ENCODE data around the gene TUBGCP6.
A peak's percentile ranks its signal among the peaks of the same experiment; 100 is the strongest.

TUBGCP6 gene

DNA sequence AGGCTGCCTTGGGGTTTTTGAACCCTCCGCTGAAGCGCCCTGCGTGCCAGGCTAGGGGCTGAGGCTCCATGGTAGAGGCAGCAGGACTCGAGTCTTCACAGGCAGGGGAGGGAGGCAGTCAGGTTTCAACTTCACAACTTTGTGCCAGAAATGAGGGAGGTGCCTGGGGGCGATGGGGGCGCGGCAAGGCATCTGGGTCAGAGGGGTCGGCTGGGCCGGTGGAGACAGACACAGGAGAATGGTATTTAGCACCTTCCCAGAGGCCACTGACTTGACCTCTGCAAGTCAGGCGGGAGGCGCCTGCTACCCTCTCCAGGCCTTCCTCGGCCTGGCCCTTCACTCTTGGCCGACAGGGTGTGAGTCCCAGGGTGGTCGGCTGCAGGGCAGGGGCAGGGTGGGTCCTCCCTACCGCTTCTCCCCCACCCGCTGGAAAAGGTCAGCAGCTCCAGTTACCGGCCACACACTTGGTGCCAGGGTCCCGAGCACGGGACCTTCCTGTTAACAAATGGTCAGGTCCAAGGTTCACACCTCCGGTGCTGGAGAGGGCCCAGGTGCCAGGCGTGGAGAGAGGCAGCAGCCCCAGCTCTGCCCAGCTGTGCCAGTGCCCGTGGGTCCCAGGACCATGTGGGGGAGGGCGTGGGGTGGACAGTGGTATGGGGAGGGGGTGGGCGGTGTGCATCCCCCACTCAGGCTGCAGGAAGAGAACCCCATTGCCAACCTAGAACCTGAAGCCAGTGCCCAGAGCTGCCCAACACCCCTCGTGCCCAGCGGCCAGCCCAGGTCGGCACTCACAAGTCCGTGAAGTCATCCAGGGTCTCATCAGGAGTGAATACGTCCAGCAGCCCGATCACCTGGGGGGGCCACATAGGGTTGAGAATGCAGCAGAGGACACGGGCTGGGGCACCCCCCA lies 12.9 kb upstream of the TUBGCP6 start:
- Histone ChIP-seq H3K27ac (ENCODE audit: low read depth, low read length) (no peak overlapping the region), H3K4me3 (ENCODE audit: low read depth in 1 of 2, low read length in 2 of 2) (no peak overlapping the region), H3K9me3 (ENCODE audit: control insufficient read depth in 1 of 2, low read length in 2 of 2) (no peaks in the 10 kb centered on the region), H3K36me3 (ENCODE audit: control insufficient read depth in 1 of 2, insufficient read depth in 2 of 2, low read length in 2 of 2) (no peaks in the 10 kb centered on the region), H3K27me3 (ENCODE audit: control insufficient read depth in 1 of 2, insufficient read depth in 2 of 2, low read length in 2 of 2) (peaks cover 14 to 22% of the 10 kb centered on the region in 2 donors), H3K9ac (ENCODE audit: low read depth in 1 of 2, low read length in 2 of 2) (no peak overlapping the region), H3K4me1 (ENCODE audit: control insufficient read depth in 1 of 2, insufficient read depth in 2 of 2, low read length in 2 of 2) (peaks cover 8% of the 10 kb centered on the region in 2 donors)

DNA sequence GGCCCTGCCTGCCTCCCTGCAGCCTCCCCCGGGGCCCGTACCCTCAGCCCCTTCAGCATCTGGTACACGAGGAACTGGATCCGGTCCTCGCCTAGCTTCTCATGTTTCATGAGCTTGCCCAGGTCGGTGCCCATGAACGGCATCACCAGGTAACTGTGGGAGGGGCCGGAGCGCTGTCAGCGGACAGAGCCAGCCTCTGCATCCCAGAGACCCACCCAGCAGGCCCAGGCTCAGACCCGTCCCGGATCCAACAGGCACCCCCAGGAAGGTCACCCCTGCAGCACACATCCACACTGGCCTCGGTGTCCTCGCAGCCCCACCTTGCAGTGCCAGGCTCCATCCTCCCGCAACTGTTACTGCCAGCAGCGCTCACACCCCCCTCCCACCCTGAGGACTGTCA lies 12.2 kb upstream of the TUBGCP6 start:
- H3K9me3 ChIP-seq (ENCODE audit: control insufficient read depth in 1 of 2, low read length in 2 of 2) = no peaks in the 10 kb centered on the region
- no peak overlapping the region for H3K9ac ChIP-seq (ENCODE audit: low read depth in 1 of 2, low read length in 2 of 2)
- H3K36me3 ChIP-seq (ENCODE audit: control insufficient read depth in 1 of 2, insufficient read depth in 2 of 2, low read length in 2 of 2) = no peaks in the 10 kb centered on the region
- H3K4me3 ChIP-seq (ENCODE audit: low read depth in 1 of 2, low read length in 2 of 2) = no peak overlapping the region
- peaks cover 7 to 16% of the 10 kb centered on the region in 2 donors for H3K27me3 ChIP-seq (ENCODE audit: control insufficient read depth in 1 of 2, insufficient read depth in 2 of 2, low read length in 2 of 2)
- no peak overlapping the region for H3K27ac ChIP-seq (ENCODE audit: low read depth, low read length)
- H3K4me1 ChIP-seq (ENCODE audit: control insufficient read depth in 1 of 2, insufficient read depth in 2 of 2, low read length in 2 of 2) = peaks cover 5 to 8% of the 10 kb centered on the region in 2 donors

DNA sequence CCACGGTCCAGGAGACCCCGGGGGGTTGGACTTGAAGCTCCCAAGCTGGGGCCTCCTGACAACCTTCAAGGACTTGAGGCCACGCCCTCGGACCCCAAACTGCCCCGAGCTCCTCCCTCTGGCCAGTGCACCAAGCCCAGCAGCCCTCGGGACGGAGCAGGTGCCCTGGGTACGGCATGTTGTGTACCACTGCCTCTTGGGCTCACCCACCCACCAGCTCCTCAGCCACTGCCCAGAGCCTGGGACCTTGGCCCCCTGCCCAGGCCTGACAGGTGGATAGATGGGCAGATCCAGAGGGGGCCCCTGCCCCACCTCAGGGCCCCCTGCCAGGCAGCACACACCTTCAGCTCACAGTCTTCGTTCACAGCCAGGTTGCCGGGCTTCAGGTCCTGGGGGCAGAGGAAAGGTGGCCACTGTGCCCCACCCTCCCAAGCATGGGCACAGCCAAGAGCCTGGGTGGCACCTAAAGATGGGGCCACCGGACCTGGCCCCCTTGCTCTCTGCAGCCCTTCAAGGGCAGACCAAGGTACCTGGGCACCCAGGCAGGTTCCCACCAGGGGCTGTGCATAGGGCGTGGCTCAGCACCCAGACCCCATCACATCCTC lies 11.5 kb upstream of the TUBGCP6 start:
- Histone ChIP-seq H3K27me3 (ENCODE audit: control insufficient read depth in 1 of 2, insufficient read depth in 2 of 2, low read length in 2 of 2) (peaks cover 6 to 15% of the 10 kb centered on the region in 2 donors), H3K9ac (ENCODE audit: low read depth in 1 of 2, low read length in 2 of 2) (no peak overlapping the region), H3K9me3 (ENCODE audit: control insufficient read depth in 1 of 2, low read length in 2 of 2) (no peaks in the 10 kb centered on the region), H3K36me3 (ENCODE audit: control insufficient read depth in 1 of 2, insufficient read depth in 2 of 2, low read length in 2 of 2) (no peaks in the 10 kb centered on the region), H3K4me1 (ENCODE audit: control insufficient read depth in 1 of 2, insufficient read depth in 2 of 2, low read length in 2 of 2) (peaks cover 11 to 12% of the 10 kb centered on the region in 2 donors), H3K4me3 (ENCODE audit: low read depth in 1 of 2, low read length in 2 of 2) (no peak overlapping the region), H3K27ac (ENCODE audit: low read depth, low read length) (no peak overlapping the region)

DNA sequence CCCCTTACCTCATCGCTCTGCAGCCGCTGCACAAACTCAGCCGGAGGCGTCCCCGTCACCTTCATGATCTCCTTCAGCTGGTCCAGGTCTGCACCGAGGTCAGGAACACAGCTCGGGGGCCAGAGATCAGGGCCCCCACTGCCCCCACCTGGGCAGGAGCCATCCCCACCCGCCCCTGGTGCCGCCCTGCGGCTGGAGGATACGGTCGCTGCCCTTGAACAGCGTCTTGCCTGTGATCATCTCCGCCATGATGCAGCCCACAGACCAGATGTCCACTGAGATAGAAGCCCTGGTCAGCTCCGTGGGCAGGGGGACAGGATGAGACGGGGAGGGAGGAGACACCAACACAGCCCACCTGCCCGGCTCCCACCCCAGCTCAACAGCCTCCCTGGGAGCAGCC lies 10.8 kb upstream of the TUBGCP6 start:
- H3K36me3 ChIP-seq (ENCODE audit: control insufficient read depth in 1 of 2, insufficient read depth in 2 of 2, low read length in 2 of 2) = no peaks in the 10 kb centered on the region
- H3K9ac ChIP-seq (ENCODE audit: low read depth in 1 of 2, low read length in 2 of 2) = no peak overlapping the region
- H3K27me3 ChIP-seq (ENCODE audit: control insufficient read depth in 1 of 2, insufficient read depth in 2 of 2, low read length in 2 of 2) = peaks cover 3 to 12% of the 10 kb centered on the region in 2 donors
- H3K4me1 ChIP-seq (ENCODE audit: control insufficient read depth in 1 of 2, insufficient read depth in 2 of 2, low read length in 2 of 2) = peaks cover 10 to 12% of the 10 kb centered on the region in 2 donors
- no peak overlapping the region for H3K4me3 ChIP-seq (ENCODE audit: low read depth in 1 of 2, low read length in 2 of 2)
- no peaks in the 10 kb centered on the region for H3K9me3 ChIP-seq (ENCODE audit: control insufficient read depth in 1 of 2, low read length in 2 of 2)
- no peak overlapping the region for H3K27ac ChIP-seq (ENCODE audit: low read depth, low read length)

DNA sequence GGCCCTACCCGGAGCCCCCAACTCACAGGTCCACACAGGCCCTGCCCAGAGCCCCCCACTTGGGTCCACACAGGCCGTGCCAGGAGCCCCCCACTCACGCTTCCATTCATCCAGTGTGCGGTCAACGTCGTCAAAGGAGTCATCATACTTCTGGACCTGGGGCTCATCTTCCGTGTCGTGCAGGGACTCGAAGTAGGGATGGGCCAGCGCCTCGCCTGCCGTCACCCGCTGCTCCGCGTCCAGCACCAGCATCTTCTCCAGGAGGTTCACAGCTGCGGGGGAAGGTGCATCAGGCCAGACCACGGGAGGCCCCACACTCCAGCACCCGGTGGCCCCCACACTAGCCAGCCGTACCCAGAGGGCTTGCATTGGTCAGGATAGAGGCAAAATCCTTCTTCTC lies 10.3 kb upstream of the TUBGCP6 start:
- H3K4me1 ChIP-seq (ENCODE audit: control insufficient read depth in 1 of 2, insufficient read depth in 2 of 2, low read length in 2 of 2) = peaks cover 14 to 17% of the 10 kb centered on the region in 2 donors
- no peak overlapping the region for H3K4me3 ChIP-seq (ENCODE audit: low read depth in 1 of 2, low read length in 2 of 2)
- H3K9ac ChIP-seq (ENCODE audit: low read depth in 1 of 2, low read length in 2 of 2) = no peak overlapping the region
- H3K36me3 ChIP-seq (ENCODE audit: control insufficient read depth in 1 of 2, insufficient read depth in 2 of 2, low read length in 2 of 2) = no peaks in the 10 kb centered on the region
- peaks cover 0 to 6% of the 10 kb centered on the region in 2 donors for H3K27me3 ChIP-seq (ENCODE audit: control insufficient read depth in 1 of 2, insufficient read depth in 2 of 2, low read length in 2 of 2)
- H3K9me3 ChIP-seq (ENCODE audit: control insufficient read depth in 1 of 2, low read length in 2 of 2) = no peaks in the 10 kb centered on the region
- no peak overlapping the region for H3K27ac ChIP-seq (ENCODE audit: low read depth, low read length)

DNA sequence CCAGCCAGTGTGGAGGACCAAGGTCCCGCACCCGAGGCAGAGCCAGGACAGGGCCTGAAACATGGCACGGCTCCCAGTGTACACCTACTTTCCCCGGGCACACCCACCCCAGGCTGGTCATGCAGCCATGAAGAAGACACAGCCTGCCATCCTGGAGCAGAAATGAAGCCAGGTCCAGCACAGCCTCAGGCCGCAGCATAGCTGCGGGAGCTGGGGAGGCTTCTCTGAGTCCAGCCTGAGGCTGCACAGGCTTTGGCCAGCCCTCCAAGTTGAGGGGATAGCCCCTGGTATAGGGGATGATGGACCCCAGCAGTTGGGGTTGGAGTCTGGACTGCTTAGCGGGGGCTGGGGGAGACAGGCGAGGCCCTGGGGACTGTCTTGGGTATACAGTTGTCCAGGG lies 9.1 kb upstream of the TUBGCP6 start:
- no peaks in the 10 kb centered on the region for H3K9me3 ChIP-seq (ENCODE audit: control insufficient read depth in 1 of 2, low read length in 2 of 2)
- H3K9ac ChIP-seq (ENCODE audit: low read depth in 1 of 2, low read length in 2 of 2) = no peak overlapping the region
- H3K4me3 ChIP-seq (ENCODE audit: low read depth in 1 of 2, low read length in 2 of 2) = no peak overlapping the region
- H3K27me3 ChIP-seq (ENCODE audit: control insufficient read depth in 1 of 2, insufficient read depth in 2 of 2, low read length in 2 of 2) = peaks cover 0 to 3% of the 10 kb centered on the region in 2 donors
- peaks cover 0 to 3% of the 10 kb centered on the region in 2 donors for H3K36me3 ChIP-seq (ENCODE audit: control insufficient read depth in 1 of 2, insufficient read depth in 2 of 2, low read length in 2 of 2)
- H3K4me1 ChIP-seq (ENCODE audit: control insufficient read depth in 1 of 2, insufficient read depth in 2 of 2, low read length in 2 of 2) = peaks cover 23% of the 10 kb centered on the region in 2 donors
- no peak overlapping the region for H3K27ac ChIP-seq (ENCODE audit: low read depth, low read length)

DNA sequence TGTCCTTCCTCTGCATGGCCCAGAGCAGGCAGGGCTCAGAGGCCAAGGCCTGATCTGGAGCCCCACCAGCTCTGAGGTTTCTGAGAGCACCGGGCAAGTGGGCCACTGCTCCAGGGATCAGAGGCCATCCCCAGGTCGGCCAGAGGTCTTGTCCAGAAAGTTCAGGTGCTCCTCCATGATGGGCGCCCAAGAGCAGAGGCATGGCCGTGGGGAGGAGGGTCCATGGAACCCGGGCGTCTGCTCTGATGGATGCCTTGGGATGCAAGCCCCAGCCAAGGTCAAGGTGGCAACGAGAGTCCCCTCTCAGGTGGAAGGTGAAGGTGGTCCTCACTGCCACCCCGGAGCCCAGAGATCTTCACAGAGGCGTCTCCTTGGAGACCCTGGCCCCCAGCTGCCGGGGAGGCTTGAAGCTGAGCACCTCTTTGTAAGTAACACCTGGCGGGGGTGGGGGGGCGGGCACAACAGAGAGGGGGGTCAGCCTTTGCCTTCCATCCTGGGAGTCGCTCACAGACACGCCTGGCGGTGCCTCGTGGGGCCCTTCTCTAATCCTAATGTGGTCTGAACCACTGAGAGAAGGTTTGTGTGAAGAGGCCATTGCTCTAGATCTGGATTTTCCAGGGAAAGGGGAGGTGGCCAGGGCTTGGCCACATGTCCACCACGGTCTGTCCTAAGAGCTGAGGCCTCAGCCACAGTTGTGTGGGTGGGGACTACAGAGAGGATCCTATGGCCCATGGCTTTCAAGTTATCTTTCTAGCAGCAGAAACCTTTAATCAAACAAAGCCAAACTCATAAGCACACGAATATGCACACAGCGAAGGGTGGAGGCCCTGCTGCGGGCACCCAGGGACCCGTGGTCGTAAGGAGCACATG lies 8.5 kb upstream of the TUBGCP6 start:
- no peaks in the 10 kb centered on the region for H3K9me3 ChIP-seq (ENCODE audit: control insufficient read depth in 1 of 2, low read length in 2 of 2)
- peaks cover 23% of the 10 kb centered on the region in 2 donors for H3K4me1 ChIP-seq (ENCODE audit: control insufficient read depth in 1 of 2, insufficient read depth in 2 of 2, low read length in 2 of 2)
- H3K9ac ChIP-seq (ENCODE audit: low read depth in 1 of 2, low read length in 2 of 2) = no peak overlapping the region

DNA sequence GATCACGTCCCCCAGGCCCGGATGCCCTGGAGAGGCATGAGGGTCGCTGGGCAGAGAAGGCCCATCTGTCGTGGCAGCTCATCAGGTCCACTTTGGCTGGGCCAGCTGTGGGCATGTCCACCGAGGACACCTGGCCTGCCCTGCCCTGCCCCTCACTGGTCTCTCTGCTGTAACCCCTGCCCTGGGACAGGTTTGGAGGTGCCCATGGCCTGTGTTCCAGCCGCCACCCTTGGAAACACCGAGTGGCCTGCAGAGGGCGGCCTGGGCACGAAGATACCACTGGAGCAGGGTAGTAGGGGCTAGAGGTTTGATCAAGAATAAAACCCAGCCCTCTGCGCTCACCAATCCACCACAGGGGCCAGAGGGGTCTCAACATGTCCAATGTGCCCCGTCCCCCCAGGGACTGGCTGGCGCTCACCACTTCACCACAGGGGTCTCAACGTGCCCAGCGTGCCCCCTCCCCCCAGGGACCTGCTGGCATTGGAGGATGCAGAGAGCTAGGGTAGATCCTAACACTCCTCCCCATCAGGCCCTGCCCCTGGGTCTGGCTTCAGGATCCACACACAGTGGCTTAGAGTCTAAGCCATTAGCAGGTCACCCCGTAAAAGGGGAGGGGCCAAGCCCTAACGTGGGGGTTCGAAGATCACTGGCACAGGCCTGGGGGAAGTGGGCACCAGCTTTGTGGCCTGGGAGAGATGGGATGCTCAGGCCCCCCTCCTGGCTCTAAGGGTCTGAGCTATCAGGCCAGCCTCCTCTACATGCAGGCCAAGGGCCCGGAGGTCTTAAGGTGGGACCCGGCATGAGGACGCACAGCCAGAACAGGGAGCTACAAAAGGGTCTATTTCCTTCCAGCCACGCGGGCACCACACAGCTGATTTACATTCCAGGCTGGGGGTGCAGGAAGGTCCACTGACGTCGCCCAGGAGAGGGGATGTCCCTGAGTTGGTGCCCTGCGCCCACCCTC lies 7.5 kb upstream of the TUBGCP6 start:
- peak overlapping the region in 1 of 2 donors; percentile 87 for H3K4me3 ChIP-seq (ENCODE audit: low read depth in 1 of 2, low read length in 2 of 2)
- H3K27ac ChIP-seq (ENCODE audit: low read depth, low read length) = no peak overlapping the region
- peaks cover 0 to 17% of the 10 kb centered on the region in 2 donors for H3K36me3 ChIP-seq (ENCODE audit: control insufficient read depth in 1 of 2, insufficient read depth in 2 of 2, low read length in 2 of 2)
- H3K4me1 ChIP-seq (ENCODE audit: control insufficient read depth in 1 of 2, insufficient read depth in 2 of 2, low read length in 2 of 2) = peaks cover 19 to 31% of the 10 kb centered on the region in 2 donors
- H3K9me3 ChIP-seq (ENCODE audit: control insufficient read depth in 1 of 2, low read length in 2 of 2) = no peaks in the 10 kb centered on the region
- H3K27me3 ChIP-seq (ENCODE audit: control insufficient read depth in 1 of 2, insufficient read depth in 2 of 2, low read length in 2 of 2) = peaks cover 0 to 3% of the 10 kb centered on the region in 2 donors
- no peak overlapping the region for H3K9ac ChIP-seq (ENCODE audit: low read depth in 1 of 2, low read length in 2 of 2)

More for the DNA sequence above, 8.5 kb upstream of the TUBGCP6 start:
- H3K4me3 ChIP-seq (ENCODE audit: low read depth in 1 of 2, low read length in 2 of 2) = no peak overlapping the region
- H3K36me3 ChIP-seq (ENCODE audit: control insufficient read depth in 1 of 2, insufficient read depth in 2 of 2, low read length in 2 of 2) = peaks cover 0 to 8% of the 10 kb centered on the region in 2 donors
- H3K27me3 ChIP-seq (ENCODE audit: control insufficient read depth in 1 of 2, insufficient read depth in 2 of 2, low read length in 2 of 2) = peaks cover 0 to 3% of the 10 kb centered on the region in 2 donors
- H3K27ac ChIP-seq (ENCODE audit: low read depth, low read length) = no peak overlapping the region

DNA sequence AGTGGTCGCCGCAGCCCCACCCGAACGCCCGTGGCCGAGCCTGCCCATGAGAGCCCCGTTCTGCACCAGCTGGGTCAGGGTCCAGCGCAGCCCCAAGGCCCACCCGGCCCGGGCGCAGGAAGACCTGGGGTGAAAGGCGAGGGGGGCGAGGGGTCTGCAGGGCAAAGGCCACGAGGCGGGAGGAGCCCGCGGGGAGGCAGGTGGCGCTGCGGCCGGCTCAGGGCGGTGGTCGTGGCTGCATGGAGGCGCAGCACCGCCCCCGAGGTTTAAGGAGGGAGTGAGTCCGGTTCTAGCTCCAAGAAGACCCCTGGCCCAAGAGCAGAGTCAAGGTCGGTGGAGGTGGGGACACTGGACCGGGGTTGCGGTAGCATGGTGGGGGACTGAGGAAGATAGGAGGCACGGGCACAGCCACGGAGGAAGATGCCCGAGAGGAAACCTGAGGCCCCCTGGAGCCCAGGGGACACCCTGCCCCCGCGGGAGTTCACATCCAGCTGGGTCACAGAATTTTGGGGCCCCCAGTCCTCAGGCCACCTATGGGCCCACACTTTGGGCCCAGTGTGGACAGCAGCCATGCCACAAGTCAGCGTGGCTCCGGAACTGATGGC lies 6.8 kb upstream of the TUBGCP6 start:
- Histone ChIP-seq H3K36me3 (ENCODE audit: control insufficient read depth in 1 of 2, insufficient read depth in 2 of 2, low read length in 2 of 2) (peaks cover under 1 to 23% of the 10 kb centered on the region in 2 donors), H3K4me1 (ENCODE audit: control insufficient read depth in 1 of 2, insufficient read depth in 2 of 2, low read length in 2 of 2) (peaks cover 19 to 32% of the 10 kb centered on the region in 2 donors), H3K27ac (ENCODE audit: low read depth, low read length) (no peak overlapping the region), H3K9me3 (ENCODE audit: control insufficient read depth in 1 of 2, low read length in 2 of 2) (no peaks in the 10 kb centered on the region), H3K27me3 (ENCODE audit: control insufficient read depth in 1 of 2, insufficient read depth in 2 of 2, low read length in 2 of 2) (peaks cover 0 to 1% of the 10 kb centered on the region in 2 donors), H3K4me3 (ENCODE audit: low read depth in 1 of 2, low read length in 2 of 2) (peak overlapping the region; percentile 87 to 89), H3K9ac (ENCODE audit: low read depth in 1 of 2, low read length in 2 of 2) (peak overlapping the region in 1 of 2 donors; percentile 38)

Measured in duodenal mucosa (tissue), 2 donors.